K562 (cell line): ENCODE results near the gene BMP6. TPM values are rescaled to one million over a fixed set of nuclear protein-coding genes. Genes with fewer than 3 reads are reported as not detected.

Source experiments
- BCOR ChIP-seq: fragments of 450-650 bp; IDR thresholded peaks from 2 replicates; pipeline ENCODE4 v1.6.1; 2016
- CBX5 ChIP-seq: IDR thresholded peaks from 2 replicates; pipeline ENCODE4 v1.6.1; 2014; ENCODE audit warnings: low read depth, borderline replicate concordance
- CHD2 ChIP-seq: IDR thresholded peaks from 2 replicates; pipeline ENCODE4 v1.6.1; 2011; ENCODE audit warnings: low read depth, low read length
- CREB3L1 ChIP-seq: fragments of 450-650 bp; IDR thresholded peaks from 2 replicates; pipeline ENCODE4 v1.6.1; 2014; ENCODE audit warnings: low read depth, mild to moderate bottlenecking, moderate library complexity, borderline replicate concordance
- CTCFL ChIP-seq: IDR thresholded peaks from 2 replicates; pipeline ENCODE4 v1.6.1; 2011; ENCODE audit warnings: borderline replicate concordance, low read depth, mild to moderate bottlenecking, moderate library complexity, low read length; ENCODE audit not compliant: insufficient read depth, poor library complexity, severe bottlenecking
- ESRRB ChIP-seq: fragments of 250-450 bp; sonication (Bioruptor Pico); IDR thresholded peaks from 2 replicates; pipeline ENCODE4 v1.5.0; 2020; ENCODE audit warnings: mild to moderate bottlenecking, moderate library complexity, borderline replicate concordance
- GMEB1 ChIP-seq: fragments of 250-450 bp; sonication (Bioruptor Pico); IDR thresholded peaks from 2 replicates; pipeline ENCODE4 v1.4.0; 2020; ENCODE audit warnings: mild to moderate bottlenecking
- HDGF ChIP-seq: fragments of 450-650 bp; IDR thresholded peaks from 2 replicates; pipeline ENCODE4 v1.6.1; 2016
- LEF1 ChIP-seq: fragments of 450-650 bp; IDR thresholded peaks from 2 replicates; pipeline ENCODE4 v1.6.1; 2016; ENCODE audit warnings: mild to moderate bottlenecking
- MXI1 ChIP-seq: IDR thresholded peaks from 2 replicates; pipeline ENCODE4 v1.6.1; 2011; ENCODE audit warnings: low read depth, mild to moderate bottlenecking, improper control_type of control experiment, low read length
- NBN ChIP-seq: fragments of 450-650 bp; IDR thresholded peaks from 2 replicates; pipeline ENCODE4 v1.6.1; 2016; ENCODE audit warnings: low read depth, mild to moderate bottlenecking
- PML ChIP-seq: IDR thresholded peaks from 2 replicates; pipeline ENCODE4 v1.6.1; 2012; ENCODE audit warnings: low read length, inconsistent platforms
- SIN3B ChIP-seq: fragments of 450-650 bp; IDR thresholded peaks from 2 replicates; pipeline ENCODE4 v1.6.1; 2017; ENCODE audit warnings: low read depth, mild to moderate bottlenecking, moderate library complexity
- SP2 ChIP-seq: IDR thresholded peaks from 2 replicates; pipeline ENCODE4 v1.6.1; 2011; ENCODE audit warnings: mild to moderate bottlenecking, low read depth, low read length, moderate library complexity; ENCODE audit not compliant: poor library complexity, severe bottlenecking; ENCODE audit errors: extremely low read depth
- STAG1 ChIP-seq: sonication (generic); formaldehyde crosslinking; IDR thresholded peaks from 2 replicates; pipeline ENCODE4 v1.5.0; 2020; ENCODE audit warnings: missing genetic modification reagents, borderline replicate concordance
- ZMIZ1 ChIP-seq, 2 experiments: fragments of 150-350 bp in 1 of 2; IDR thresholded peaks; 2 replicates each; pipeline ENCODE4 v1.6.1; 2012 to 2016; ENCODE audit warnings: low read depth in 2 of 2, low read length in 2 of 2, mild to moderate bottlenecking in 1 of 2, moderate library complexity in 1 of 2
- ZNF280A ChIP-seq: fragments of 450-650 bp; IDR thresholded peaks from 2 replicates; pipeline ENCODE4 v1.6.1; 2018; ENCODE audit warnings: mild to moderate bottlenecking, low read depth; ENCODE audit not compliant: partially characterized antibody
- ZNF707 ChIP-seq: fragments of 250-450 bp; sonication (Bioruptor Pico); conservative IDR thresholded peaks from 2 replicates; pipeline ENCODE4 v1.8.0; 2022; ENCODE audit warnings: inconsistent platforms, mild to moderate bottlenecking, moderate library complexity
- polyA plus RNA-seq, 8 experiments: library from polyadenylated mRNA; depleted of rRNA in 4 of 8; stranded (reverse) in 5 of 8; unstranded in 3 of 8; fragments of >200 nt; fragmentation: Nextera tagmentation in 2 of 8; fragmentation: Illumina TruSeq in 1 of 8; extraction: Ambion mirVana in 2 of 8; extraction: Trizol in 1 of 8; gene quantifications; 2 replicates each; pipeline versions ENCODE4 v1.2.1 to v1.2.3, GENCODE V29; 2011 to 2014; ENCODE audit warnings: inconsistent platforms in 1 of 8, missing spikeins in 1 of 8
- total RNA-seq, 7 experiments: library from RNA; depleted of rRNA in 6 of 7; stranded (reverse); fragments of >200 nt in 6 of 7; fragmentation: Illumina TruSeq in 2 of 7; extraction: Trizol in 2 of 7; gene quantifications; 2 replicates each; pipeline versions ENCODE4 v1.2.1 to v1.2.3, GENCODE V29; 2011 to 2021; ENCODE audit warnings: low replicate concordance in 1 of 7

Gene BMP6
- total and polyA plus RNA-seq, 9 of the 15 experiments (the other 6 are each of a cell fraction or from before 2014, with no cell fraction given), result 0.01 to 0.13 (median 0.06) TPM; not detected in 3

- TF ChIP-seq CHD2 (no peak), PML (no peak), NBN (no peak), STAG1 (CRISPR knock-in tag) (no peak), ZMIZ1 (IDR thresholded peaks at IDR 0.05; ENCODE audit: low read depth in 2 of 2, low read length in 2 of 2) (no peak), SIN3B (no peak), GMEB1 (no peak), ESRRB (CRISPR knock-in tag) (no peak), MXI1 (no peak), LEF1 (peak; percentile 46), SP2 (no peak), CTCFL (no peak), ZNF280A (no peak), CREB3L1 (no peak), HDGF (no peak), ZNF707 (CRISPR knock-in tag) (no peak), CBX5 (no peak), BCOR (no peak)
Measured at GRCh38 chr6:7697820-7698623, 27.9 kb upstream of the BMP6 start (continued).
